Glomerular visceral epithelial cell (primary cell): ENCODE data around the gene CAMK1G.
A peak's percentile ranks its signal among the peaks of the same experiment; 100 is the strongest.

Experiments
- DNase-seq: peaks from one replicate; pipeline ENCODE4 v3.0.0-alpha.2; 2016; ENCODE audit errors: extremely low spot score

CAMK1G gene

DNA sequence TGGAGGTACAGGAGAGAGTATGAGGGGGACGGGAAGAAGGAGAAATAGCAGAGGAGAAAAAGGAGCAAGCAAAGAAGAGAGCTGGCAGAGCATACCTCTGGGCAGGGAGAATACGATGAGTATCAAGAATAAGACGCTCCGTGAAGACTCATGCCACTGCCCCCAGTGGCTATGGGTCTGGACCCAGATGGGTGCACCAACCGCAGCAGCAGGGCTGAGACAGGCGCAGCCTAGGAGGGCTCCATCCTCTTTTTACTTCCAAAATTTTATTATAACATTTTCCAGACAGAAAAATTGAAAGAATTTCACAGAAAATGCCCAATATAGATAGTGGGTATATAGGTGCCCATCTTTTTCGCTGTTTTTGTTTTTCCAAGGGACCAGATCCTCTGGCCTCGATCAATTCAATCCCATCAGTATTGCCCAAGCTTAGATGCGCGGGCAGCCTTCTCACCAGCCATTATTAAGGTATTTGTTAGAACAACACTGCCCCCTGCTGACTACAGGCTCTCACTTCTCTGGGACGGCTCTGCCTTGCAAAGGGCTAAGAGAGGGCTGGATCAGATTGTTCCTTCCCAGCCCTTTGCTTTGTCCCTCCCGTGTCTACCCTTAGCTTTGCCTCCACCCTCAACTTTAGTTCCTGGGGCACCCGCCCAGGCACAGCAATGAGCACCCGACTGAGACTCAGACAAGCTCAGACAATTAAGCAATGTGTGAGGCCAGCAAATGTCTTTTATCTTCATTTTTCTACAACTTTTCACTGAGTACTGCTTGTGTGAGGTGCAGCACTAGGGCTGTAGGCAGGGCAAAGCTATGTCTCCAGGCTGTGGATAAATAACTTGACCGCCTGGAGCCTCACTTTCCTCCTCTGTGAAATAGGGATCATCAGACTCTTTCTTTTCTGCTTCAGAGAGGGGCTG is 17.5 kb upstream of the CAMK1G start:
- DNase-seq, result peak; percentile 85

DNA sequence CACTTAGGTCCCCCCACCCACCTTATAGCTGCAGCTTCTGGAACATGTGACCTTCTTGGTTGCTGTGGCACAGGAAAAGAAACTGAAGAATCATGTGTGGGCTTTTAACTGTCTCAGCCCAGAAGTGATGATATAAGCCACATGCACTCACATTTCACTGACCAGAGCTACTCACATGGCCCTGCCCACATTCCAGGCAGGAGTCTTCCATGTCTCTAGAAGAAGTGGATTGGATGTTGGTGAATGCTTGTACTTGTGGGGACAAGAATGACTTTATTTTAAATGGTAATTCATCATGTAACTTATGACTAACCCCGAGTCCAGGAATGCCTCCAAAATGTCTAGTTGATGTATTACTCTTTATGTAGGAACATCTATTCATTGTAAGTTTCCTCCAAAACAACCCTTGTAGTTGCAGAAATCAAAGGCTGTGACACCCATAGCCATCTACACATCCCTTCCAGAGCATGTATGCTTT is 15.8 kb upstream of the CAMK1G start:
- peak; percentile 81 for DNase-seq

DNA sequence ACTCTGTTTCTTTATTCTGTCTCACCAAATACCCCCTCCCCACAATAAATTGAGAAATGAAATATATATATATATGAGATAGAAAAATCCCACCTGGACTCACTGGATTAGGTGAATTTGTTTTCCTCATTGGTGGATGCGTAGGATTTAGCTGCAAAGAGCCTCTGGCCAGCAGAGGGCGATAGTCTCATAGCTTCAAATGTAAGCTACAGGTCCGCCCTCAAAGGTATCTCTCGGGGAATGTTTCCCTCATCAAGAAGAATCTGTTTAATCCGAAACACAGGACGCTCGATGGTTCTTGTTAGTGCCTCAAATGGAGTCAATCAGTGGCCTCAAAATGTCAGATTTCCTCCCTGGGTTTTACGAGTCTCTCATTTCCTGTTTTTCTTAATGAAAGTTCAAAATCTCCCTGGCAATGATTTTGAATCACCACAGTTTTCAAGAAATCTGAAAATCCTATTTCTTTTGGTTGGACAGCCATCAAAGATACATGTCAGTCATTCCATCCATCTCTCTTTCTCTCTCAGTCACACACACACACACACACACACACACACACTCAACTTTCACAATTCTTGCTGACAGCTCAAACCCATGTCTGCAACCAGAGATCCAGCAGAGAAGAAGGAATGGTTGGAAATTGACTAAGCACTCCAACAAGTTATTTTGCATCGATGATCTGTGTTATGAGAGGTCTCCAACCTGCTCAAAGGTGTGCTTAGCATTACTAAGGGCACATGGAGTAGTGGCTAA is 13.9 kb upstream of the CAMK1G start:
- peak; percentile 78 for DNase-seq

DNA sequence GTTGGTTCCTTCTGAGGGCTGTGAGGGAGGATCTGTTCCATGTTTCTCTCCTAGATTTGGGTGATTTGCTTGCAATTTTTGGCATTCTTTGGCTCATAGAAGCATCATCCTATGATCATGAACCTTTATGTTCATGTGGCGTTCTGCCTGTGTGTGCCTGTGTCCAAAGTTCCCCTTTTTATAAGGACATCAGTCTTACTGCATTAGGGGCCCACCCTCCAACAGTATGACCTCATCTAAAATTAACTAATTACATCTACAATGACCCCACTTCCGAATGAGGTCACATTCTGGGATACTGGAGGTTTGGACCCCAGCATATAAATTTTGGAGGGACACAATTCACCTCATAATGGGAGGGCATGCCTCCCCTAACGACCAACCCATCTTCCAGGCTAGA is 12.8 kb upstream of the CAMK1G start:
- no peak for DNase-seq

DNA sequence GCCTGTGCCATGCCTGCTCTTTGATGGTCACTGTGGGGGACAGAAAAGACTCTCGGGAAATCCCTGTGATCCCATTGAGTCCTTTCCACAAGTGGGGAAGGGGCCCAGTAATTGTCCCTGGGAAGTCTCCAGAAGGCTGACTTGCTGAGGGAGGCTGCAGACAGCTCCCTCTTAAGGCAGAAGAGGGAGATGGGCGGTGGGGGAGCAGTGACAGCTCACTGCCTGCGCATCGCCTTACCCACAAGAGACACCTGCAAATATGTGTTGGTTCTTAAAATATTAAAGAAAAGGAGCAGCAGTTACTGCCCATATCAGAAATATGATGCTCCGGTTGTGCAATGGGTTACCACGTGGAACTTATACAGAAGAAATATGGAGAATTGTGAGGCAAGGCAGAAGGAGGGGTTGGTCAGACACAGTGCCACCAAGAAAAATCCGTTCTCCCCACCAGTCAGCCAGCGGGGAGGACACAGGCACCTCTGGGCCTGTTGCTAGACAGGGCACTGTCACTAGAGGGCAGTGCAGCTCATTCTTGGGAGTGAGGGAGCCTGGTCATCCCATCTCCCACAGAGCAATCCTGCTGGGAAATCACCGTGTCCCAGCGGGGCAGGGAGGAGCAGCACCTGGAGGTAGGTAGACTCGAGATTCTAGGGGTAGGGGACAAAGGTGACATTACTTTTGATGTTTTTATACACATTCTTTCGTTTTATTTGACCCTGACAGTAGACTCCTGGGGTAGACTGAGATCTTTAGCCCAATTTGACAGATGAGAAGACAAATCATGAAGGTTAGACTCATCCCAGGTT is 6.9 kb upstream of the CAMK1G start:
- DNase-seq, result peak; percentile 83

DNA sequence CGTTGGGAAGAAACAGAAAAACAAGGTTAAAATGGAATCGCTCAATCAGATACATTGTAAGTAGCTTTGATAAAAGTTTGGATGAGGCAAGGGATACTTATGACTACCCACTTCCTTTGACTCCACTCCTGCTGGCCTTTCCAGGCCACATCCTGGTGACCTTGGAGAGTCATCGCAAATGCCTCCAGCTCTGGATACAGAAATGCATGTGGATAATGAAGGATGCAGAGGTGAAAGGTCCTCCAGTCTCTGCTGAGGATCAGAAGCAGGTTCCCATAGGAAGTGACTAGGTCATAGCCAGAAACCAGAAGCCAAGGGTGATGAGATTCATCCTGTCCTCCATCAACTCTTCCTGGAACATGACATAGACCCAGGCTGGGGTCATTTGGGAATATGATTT is 6.2 kb upstream of the CAMK1G start:
- no peak for DNase-seq

DNA sequence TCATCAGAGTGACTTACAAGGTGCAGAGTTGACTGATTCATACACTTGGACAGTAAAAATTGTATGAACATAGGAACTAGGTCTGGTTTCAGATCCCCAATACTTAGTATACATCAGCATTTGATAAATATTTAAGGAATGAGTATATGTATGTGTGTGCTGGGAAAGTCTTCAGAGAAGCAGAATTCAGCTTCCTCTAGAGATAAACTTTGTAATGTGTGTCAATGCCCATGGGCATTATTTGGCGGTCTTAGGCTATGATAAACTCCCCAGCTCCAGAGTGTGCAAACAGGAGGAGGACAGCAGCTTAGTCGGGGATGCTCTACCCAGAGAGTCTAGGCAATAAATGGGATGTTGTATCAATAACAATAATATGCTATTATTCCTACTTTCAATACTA is 2.9 kb upstream of the CAMK1G start:
- DNase-seq, result no peak

DNA sequence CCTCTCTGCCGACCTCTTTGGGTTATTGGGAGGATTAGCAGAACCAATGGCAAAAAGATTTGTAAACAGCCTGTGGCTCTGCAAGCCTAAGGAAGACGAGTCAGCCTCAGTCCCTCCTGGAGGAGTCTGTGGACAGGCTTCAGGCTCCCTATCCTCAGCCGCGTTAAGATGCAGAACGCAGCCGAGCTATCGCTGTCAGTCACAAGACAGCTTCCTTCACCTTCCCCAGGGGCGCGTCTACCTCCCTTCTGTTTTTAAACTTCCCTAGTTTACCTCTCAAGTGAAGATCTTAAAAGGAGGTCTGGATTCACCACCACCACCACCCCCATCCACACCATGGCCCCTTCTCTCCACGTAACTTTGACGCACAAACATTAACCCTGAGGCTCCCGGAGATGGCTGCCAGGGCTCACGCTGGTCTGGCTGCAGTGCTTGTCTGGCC is 738 bp downstream of the CAMK1G start:
- no peak for DNase-seq

DNA sequence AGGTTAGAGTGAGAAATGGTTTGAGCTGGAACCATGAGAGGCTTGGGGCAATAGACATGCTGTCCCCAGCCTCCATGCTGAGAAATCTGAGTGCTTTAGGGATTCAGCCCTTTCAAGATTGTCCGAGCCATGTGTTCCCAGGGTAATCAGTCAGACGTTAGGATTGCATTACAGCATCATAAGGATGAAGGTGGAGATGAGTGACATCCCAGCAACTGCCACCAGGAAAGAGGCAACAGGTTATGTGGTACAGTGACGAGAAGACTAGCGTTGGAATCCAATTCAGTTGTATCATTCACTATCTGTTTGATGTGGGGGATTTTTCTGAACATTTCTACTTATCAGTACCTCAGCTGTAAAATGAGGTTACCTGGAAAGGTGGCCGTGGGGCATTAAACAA is 1.7 kb downstream of the CAMK1G start:
- DNase-seq, result no peak

DNA sequence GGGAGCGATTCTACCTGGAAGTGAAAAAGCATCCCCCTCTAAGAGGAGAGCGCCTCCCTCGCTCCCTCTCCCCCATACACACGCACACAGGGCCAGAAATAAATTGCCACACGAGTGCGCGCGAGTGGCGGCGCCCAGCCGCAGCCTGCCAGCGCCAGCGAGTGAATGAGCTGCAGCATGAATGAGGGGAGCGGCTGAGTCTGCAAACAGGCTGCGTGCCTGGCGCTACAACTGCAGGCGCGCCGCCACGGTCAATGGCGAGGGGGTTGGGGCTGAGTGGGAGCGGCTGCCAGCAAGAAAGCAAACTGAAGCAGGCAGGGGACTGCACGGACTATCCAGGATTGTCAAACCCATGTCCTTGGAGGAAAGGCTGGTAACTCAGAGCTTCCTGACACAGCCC is 2.2 kb downstream of the CAMK1G start:
- DNase-seq, result peak; percentile 34

DNA sequence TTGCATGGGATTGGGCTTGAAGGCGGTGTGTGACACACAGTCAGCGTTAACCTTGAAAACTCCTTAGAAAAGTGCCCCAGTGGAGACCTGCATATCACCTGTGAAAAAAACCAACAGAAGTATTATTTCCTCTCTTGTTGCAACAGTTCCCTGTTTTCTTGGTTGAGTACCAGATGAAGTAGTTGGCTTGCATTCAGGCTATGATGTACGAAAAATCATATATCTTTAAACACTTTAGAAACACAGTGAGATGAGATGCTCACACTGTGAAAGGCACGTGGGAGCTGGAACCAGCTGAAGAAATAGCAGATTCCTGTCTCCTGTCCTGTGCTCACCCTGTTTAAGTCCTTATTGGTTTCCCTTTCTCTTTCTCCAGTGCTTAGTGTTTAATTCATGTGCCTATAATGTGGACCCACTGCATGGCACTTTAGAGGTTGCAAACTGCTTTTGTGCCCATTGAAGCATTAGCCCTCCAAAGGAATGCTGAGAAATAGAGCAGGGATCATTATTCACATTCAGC is 2.8 kb downstream of the CAMK1G start:
- DNase-seq, result no peak

DNA sequence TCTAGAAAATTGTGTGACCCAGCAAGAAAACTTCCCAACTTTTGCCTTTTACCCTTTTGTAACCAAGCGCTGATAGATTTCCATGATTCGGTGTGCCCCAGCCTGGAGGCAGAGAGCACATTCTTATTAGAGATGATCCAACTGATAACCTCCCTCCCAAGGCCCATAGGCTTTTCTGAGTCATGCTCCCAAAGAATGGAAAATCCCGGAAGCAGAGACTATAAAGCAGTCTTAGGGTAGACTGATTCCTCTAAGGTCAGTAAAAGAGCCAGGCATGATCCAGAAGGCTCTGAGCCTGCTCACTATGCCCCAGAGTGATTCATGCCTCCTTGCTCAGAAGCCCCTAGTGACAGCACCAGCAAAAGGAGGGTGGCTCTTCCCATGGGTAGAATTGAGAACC is 4.3 kb downstream of the CAMK1G start:
- peak; percentile 23 for DNase-seq

DNA sequence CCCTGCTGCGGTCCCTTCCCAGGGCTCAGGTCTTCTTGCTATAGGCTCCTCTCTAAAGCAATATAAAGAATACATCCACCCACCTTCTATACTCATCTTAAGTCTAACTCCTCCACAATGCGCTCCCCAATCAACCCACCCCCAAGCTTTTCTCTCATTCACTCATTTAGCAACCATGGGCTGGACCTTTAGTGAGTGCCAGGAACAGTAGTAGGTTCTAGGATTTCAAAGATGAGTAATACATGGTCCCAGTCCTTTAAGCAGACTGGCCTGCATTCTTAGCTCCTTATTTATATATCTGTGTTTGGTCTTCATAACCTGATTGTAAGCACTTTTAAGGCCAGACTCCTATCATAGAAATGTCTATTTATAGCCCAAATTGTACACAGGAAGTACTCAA is 5.9 kb downstream of the CAMK1G start:
- DNase-seq, result no peak

DNA sequence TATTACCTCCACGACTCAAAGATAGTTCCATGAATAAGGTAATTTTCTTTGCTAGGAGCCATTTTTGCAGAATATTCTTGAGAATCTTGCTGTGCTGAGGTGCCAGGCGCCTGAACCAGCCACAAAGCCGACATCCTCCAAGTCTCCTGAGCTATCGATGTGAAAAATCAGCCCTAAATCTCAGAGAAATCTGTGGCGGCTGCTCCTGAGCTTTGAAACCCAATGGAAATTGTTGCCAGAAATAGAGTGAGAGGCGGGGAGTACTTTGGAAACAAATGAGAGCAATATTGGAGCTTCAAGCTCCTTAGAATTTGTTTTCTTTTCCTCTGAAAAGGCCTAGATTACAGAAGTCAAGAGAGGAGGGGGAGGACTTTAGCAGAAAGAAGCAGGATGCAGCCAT is 6.3 kb downstream of the CAMK1G start:
- DNase-seq, result no peak

DNA sequence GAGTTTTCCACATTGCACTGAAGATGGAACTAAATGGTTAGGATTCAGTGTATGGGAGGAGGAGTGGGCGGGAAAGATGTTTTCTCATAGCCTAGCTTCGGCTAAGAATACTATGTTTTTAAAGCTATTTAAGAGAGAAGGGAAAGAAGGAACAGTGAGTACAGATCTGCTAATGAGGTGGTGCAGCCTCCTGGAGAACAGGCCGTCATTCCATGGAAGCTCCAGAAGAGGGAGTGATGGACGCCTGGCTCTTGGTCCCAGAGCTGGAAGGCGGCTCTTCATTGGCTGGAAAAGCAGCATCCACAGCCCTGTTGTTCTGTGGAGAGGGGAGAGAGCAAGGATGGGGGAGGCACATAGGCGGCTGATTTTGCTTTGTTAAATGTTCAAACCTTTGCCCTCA is 6.9 kb downstream of the CAMK1G start:
- DNase-seq, result no peak

DNA sequence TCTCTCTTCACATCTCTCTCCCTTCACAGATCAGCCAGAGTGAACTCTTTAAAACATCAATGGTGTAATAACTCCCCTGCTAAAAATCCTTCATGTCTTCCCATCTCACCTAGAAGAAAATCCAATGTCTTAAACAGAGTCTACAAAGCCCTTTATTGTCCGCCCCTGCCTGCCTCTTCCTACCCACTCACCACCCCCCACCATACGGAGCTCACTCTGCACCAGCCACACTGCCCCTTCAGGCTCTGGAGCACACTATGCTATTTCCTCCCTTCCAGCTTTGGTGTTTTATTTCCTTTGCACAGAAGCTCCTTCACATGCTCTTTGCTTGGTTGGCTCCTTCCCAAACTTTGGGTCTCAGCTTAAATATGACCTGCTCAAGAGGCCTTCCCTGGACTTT is 10.2 kb downstream of the CAMK1G start:
- DNase-seq, result no peak

DNA sequence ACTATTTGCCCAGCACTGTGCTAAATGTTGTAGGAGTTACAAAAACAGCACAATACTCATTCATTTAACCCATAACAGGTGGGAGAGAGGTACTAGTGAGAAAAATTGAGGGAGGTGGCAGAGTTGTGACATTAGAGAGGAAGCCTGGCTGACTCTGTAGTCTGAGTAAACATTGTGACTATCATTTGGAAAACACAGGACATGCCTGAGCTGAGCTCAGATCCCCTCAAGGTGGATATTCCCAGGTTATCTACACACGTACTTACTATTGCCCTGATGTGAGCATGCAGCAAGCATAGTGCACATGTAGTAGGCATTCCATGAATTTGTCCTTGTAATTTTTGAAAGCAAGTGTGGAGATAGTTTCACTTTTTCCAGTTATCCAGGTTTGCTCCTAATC is 10.9 kb downstream of the CAMK1G start:
- no peak for DNase-seq

DNA sequence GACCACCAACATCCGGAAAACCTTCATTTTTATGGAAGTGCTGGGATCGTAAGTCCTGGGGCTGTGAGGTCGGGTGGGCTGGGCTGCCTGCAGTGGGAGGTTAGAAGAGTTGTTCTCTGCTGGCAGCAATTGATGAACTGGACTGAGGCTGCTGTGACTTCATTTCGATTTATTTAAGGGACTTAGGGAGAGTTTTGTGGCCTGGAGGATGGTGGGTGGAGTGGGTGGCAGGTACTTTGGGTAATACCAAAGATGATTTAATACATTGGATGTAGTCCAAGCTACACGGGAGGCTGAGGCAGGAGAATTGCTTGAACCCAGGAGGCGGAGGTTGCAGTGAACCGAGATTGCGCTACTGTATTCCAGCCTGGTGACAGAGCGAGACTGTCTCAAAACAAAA is 11.5 kb downstream of the CAMK1G start:
- no peak for DNase-seq

DNA sequence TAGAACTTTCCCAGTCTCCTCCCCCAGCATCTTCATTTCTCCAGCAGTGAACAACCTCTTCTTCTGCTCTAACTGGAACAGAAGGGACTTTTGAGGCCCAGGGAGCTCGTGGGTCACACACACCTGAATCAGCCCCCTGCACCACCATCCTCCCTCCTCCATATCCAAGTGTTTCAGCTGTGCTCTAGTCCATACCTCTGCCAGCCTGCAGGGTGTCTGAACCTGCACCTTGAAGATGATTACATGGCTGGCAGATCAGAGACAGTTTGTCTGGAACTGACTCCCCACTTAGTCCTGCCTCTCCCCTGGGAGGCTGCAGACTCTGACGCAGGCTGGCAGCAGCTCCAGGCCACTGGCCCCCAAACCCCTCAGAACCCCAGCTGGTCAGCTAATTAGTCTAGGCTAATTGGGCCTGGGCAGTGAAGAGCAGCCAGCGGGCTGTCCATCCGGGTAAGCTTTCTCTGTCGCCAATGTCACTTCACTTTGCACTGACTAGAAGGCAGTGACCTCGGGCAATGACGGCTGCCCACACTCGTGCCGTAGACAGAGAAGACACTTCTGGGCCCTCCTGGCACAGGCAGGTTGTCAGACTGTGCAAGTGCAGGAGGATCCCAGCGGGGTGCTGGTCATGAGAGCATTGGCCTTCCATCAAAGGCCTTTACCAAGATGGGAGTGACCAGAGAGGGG is 12.2 kb downstream of the CAMK1G start:
- DNase-seq, result no peak

DNA sequence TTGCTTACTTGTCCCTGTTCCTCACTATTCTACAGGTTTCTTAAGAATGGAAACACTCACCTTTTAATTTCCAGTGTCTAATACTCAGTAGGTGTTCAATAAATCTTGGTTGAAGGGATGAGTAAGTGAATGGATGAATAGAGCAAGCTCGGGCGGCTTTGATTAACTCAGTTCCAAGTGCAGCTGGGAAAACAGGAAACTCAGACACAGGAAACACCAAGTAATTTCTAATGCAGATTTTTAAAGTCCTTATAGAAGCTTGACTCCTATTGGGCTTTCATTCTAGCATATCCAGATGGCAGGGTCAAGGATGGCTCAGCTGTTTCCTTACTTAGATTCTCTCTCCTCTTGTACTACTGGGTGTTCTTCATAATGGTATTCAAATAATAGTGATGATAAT is 14.0 kb downstream of the CAMK1G start:
- DNase-seq, result no peak

DNA sequence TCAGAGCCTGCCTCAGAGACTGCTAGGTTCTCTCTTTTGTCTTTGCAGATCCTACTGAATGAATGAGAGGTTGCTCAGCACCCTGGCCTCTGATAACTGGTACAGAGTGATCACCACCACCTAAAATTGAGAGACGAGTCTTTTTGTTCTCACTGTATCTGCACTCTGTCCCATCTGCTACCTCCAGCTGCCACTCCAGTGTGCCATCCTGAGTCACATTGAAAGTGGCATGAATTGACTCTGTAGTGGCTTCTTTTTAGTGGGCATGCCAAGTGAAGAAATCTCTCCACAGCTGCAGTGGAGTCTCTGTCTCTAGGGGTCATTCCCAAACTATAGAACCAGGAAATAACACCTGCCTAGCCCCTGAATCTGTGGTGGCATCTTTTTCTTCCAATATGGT is 14.7 kb downstream of the CAMK1G start:
- DNase-seq, result no peak
